Kidney epithelial cell (primary cell): ENCODE measurements around the gene ZNF585A. TPM values are rescaled to one million over a fixed set of nuclear protein-coding genes. Genes with fewer than 3 reads are reported as not detected.

Source experiments
- DNase-seq: peaks from one replicate; pipeline ENCODE4 v3.0.0-alpha.2; 2010; ENCODE audit warnings: low read depth
- H3K27me3 ChIP-seq: 2 replicates; pipeline ENCODE4 v1.6.0; 2011; ENCODE audit warnings: low read length; ENCODE audit not compliant: control insufficient read depth, insufficient read depth
- H3K36me3 ChIP-seq: 2 replicates; pipeline ENCODE4 v1.5.1; 2011; ENCODE audit warnings: low read length; ENCODE audit not compliant: control insufficient read depth, insufficient read depth
- H3K4me3 ChIP-seq: 2 replicates; pipeline ENCODE4 v1.5.1; 2011; ENCODE audit warnings: low read depth, mild to moderate bottlenecking, control low read depth, low read length
- total RNA-seq: library from RNA; depleted of rRNA; stranded (reverse); fragments of >200 nt; gene quantifications from 2 replicates; pipeline ENCODE4 v1.2.3, GENCODE V29; 2015
- TF ChIP-seq, protein P1 (sequence below): IDR thresholded peaks from 2 replicates; pipeline ENCODE4 v1.5.1; 2011; ENCODE audit warnings: mild to moderate bottlenecking, moderate library complexity, low read length, control low read depth, inconsistent platforms; ENCODE audit not compliant: insufficient read depth, poor library complexity, severe bottlenecking

The ZNF585A gene
- 14.0 and 15.5 TPM in 2 replicates for total RNA-seq

DNA sequence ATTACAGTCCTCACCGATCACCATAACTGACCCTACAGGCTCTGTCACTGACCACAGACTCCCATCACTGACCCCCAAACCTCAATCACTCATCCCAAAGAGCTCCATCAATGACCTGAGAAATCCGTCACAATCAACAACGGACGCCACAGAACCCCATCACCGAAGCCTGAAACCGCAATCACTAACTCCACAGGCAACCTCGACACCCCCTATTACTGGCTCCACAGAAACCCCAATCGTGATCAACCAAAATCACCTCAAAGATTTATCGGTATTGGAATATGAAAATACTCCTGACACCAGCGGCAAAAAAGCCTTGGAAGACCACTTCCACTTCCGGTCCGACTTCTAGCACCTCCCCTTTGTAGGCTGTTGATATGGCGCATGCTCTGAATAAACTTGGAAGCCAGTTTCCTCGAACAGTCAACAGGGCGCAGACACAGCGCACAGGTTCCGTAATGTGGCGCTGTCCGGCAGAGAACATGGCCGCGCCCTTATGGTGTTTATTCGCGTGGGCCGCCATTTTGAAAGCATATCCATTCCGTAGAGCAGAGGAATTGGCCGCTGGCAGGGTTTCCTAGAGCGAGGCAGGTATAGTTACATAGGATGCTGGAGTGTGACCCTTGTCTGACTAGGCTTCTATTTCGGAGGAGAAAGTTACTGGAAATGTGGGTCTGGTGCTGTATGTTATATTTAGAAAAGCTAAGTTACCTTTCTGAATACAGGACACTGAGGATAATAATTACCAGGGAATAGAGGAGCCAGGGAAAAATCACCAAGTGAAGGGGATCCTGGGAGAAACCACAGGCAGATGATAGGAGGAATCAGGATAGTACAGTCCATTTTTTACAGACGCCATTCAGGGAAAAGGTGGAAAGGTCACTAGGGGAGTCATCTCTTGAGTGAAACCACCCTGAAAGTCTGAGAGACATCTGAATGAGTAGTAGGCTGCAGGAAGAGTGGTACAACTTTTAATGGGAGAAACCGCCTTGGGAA is at the start of gene ZNF585A:
ZNF585A (minus strand) TSS at position 328 of the 999 bp plus-strand sequence. CDS start 2,785 bp downstream, outside the sequence.
- no peaks in the 10 kb centered on the region for H3K36me3 ChIP-seq
- no peaks in the 10 kb centered on the region for H3K27me3 ChIP-seq
- peak; percentile 94 for DNase-seq
- TF ChIP-seq, protein P1, sequence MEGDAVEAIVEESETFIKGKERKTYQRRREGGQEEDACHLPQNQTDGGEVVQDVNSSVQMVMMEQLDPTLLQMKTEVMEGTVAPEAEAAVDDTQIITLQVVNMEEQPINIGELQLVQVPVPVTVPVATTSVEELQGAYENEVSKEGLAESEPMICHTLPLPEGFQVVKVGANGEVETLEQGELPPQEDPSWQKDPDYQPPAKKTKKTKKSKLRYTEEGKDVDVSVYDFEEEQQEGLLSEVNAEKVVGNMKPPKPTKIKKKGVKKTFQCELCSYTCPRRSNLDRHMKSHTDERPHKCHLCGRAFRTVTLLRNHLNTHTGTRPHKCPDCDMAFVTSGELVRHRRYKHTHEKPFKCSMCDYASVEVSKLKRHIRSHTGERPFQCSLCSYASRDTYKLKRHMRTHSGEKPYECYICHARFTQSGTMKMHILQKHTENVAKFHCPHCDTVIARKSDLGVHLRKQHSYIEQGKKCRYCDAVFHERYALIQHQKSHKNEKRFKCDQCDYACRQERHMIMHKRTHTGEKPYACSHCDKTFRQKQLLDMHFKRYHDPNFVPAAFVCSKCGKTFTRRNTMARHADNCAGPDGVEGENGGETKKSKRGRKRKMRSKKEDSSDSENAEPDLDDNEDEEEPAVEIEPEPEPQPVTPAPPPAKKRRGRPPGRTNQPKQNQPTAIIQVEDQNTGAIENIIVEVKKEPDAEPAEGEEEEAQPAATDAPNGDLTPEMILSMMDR, result no peak
- peak within 1 kb of the TSS; percentile 85 for H3K4me3 ChIP-seq

DNA sequence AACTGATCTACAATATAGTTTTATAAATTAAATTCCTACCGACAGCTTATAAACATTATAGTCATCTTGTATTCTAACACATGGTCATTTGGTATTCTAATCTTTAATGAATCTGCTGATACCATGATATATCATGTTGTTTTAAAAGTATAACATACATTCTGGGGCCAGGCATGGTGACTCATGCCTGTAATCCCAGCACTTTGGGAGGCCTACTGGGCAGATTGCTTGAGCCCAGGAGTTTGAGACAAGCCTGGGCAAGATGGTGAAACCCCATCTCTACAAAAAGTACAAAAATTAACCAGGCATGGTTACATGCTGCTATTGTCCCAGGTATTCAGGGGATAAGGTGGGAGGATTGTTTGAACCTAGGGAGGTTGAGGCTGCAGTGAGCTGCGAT is 48.6 kb upstream of the ZNF585A start:
- no peak for DNase-seq
- Histone ChIP-seq H3K4me3 (no peak overlapping the region), H3K27me3 (no peaks in the 10 kb centered on the region), H3K36me3 (no peaks in the 10 kb centered on the region)
- TF ChIP-seq, protein P1, result no peak

DNA sequence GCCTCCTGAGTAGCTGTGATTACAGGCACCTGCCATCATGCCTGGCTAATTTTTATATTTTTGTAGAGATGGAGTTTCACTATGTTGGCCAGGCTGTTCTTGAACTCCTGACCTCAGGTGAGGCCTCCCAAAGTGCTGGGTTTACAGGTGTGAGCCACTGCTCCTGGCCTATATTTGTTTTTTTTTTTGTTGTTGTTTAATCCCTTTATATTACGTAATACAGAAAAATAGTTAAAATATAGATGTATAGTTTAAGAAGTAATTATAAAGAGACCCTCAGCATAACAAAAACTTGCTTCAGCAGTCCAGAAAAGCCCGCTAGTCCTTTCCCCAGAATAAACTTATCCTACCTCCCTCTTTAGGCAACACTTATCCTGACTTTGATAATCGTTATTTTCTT is 47.9 kb upstream of the ZNF585A start:
- TF ChIP-seq, protein P1, result no peak
- Histone ChIP-seq H3K27me3 (no peaks in the 10 kb centered on the region), H3K4me3 (no peak overlapping the region), H3K36me3 (no peaks in the 10 kb centered on the region)
- DNase-seq, result no peak

DNA sequence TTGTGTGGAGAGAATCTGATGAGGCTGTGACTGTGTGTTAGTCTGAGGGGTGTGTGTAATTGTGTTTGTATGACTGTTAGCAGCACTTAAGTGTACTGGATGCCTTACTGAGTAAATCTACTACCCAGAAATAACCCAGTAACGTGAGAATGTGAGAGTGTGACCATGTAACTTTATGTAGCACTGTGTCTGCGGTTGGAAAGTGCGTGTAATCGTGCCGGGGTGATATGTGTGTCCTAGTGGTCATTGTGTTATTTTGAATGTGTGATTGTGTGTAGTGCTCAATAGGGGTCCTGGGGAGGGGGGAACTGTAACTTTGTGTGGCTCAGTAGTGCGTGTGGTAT is 46.1 kb upstream of the ZNF585A start:
- H3K36me3 ChIP-seq, result no peaks in the 10 kb centered on the region
- DNase-seq, result no peak

DNA sequence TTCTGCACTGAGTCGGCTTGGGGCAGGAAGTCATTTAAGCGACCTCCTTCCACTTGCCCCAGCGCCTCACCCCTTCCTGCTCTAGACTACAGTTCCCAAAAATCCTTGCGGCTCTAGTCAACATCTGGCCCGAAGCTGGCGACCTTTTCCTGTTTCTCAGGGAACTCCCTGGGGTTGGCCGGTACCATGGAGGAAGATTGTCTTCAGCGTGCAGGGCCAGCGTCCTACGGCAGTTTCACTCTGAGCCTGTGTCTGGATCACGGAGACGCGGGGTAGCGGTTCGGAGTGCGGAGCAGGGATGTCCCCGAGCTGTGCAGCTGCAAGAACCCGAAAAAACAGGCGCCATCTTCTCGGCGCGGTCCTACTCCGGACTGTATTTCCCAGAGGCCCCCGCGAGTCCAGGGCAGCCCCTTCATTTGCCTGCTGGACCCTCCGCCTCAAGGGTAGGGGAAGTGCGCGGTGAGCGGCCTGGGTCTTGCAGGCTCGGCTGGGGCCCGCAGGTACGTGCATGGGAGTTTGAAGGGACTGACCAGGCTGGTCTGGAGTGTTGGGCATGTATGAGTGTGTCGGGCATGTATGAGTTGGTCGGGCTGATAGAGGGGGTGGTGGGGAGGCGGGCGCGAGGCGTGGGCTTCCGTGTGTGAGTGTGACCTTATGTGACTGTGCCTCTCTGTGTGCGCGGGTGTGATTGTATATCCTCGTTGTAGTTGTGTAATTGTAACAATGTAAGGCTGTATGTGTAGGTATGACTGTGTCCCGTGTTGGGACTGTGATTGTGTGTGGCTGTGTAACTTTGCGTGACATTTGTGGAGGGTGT is 45.5 kb upstream of the ZNF585A start, which contains the start of gene ZNF383:
ZNF383 (plus strand) TSS at position 440 of the 817 bp plus-strand sequence. CDS start 12,240 bp downstream, outside the sequence.
- peak within 1 kb of the TSS; percentile 90 for H3K4me3 ChIP-seq

More for the DNA sequence above, 46.1 kb upstream of the ZNF585A start:
- TF ChIP-seq, protein P1, result no peak
- Histone ChIP-seq H3K27me3 (no peaks in the 10 kb centered on the region), H3K4me3 (peak overlapping the region; percentile 90)

More for the DNA sequence above, 45.5 kb upstream of the ZNF585A start, which contains the start of gene ZNF383:
- Histone ChIP-seq H3K27me3 (no peaks in the 10 kb centered on the region), H3K36me3 (no peaks in the 10 kb centered on the region)
- DNase-seq, result peak; percentile 65
- TF ChIP-seq, protein P1, result no peak
